SK-N-SH treated with all-trans-retinoic acid at 6 μM for 48 hours (cell line): ENCODE results near the gene LSAMP.

Experiments
- ATAC-seq: fragments of 200-7000 bp; cut with Tn5 transposase; 3 replicates; pipeline ENCODE4 v1.9.1; 2020; ENCODE audit warnings: mild to moderate bottlenecking, moderate library complexity
- ARNTL ChIP-seq: fragments of 450-650 bp; formaldehyde crosslinking; IDR thresholded peaks from 2 replicates; pipeline ENCODE4 v1.5.0; 2020; ENCODE audit warnings: low read depth, mild to moderate bottlenecking, moderate library complexity, borderline replicate concordance
- BACH2 ChIP-seq: fragments of 250-450 bp; sonication (Bioruptor Pico); IDR thresholded peaks from 2 replicates; pipeline ENCODE4 v1.9.0; 2021; ENCODE audit warnings: mild to moderate bottlenecking, borderline replicate concordance
- CSDC2 ChIP-seq: fragments of 250-450 bp; sonication (Bioruptor Pico); IDR thresholded peaks from 2 replicates; pipeline ENCODE4 v1.5.0; 2020; ENCODE audit warnings: mild to moderate bottlenecking, moderate library complexity
- ESRRG ChIP-seq: fragments of 250-450 bp; sonication (Bioruptor Pico); IDR thresholded peaks from 2 replicates; pipeline ENCODE4 v1.6.1; 2021; ENCODE audit warnings: mild to moderate bottlenecking
- GLIS3 ChIP-seq: fragments of 250-450 bp; sonication (Bioruptor Pico); IDR thresholded peaks from 2 replicates; pipeline ENCODE4 v1.5.0; 2020; ENCODE audit warnings: mild to moderate bottlenecking, moderate library complexity
- ISL1 ChIP-seq: fragments of 250-450 bp; sonication (Bioruptor Pico); IDR thresholded peaks from 2 replicates; pipeline ENCODE4 v2.1.2; 2022; ENCODE audit warnings: mild to moderate bottlenecking, moderate library complexity
- OSR1 ChIP-seq: fragments of 250-450 bp; sonication (Bioruptor Pico); IDR thresholded peaks from 2 replicates; pipeline ENCODE4 v1.8.0; 2022; ENCODE audit warnings: moderate library complexity, mild to moderate bottlenecking, inconsistent platforms
- PATZ1 ChIP-seq: fragments of 250-450 bp; sonication (Bioruptor Pico); IDR thresholded peaks from 2 replicates; pipeline ENCODE4 v1.8.0; 2020; ENCODE audit warnings: mild to moderate bottlenecking, moderate library complexity, borderline replicate concordance
- POU6F1 ChIP-seq: fragments of 250-450 bp; sonication (Bioruptor Pico); IDR thresholded peaks from 2 replicates; pipeline ENCODE4 v1.8.0; 2021; ENCODE audit warnings: low read depth, mild to moderate bottlenecking, moderate library complexity, borderline replicate concordance
- PPARA ChIP-seq: fragments of 250-450 bp; sonication (Bioruptor Pico); IDR thresholded peaks from 2 replicates; pipeline ENCODE4 v1.5.0; 2020; ENCODE audit warnings: mild to moderate bottlenecking, borderline replicate concordance
- RARB ChIP-seq: fragments of 250-450 bp; sonication (Bioruptor Pico); IDR thresholded peaks from 2 replicates; pipeline ENCODE4 v1.8.0; 2021; ENCODE audit warnings: mild to moderate bottlenecking, moderate library complexity
- SNAI2 ChIP-seq: fragments of 250-450 bp; sonication (Bioruptor Pico); IDR thresholded peaks from 2 replicates; pipeline ENCODE4 v1.5.0; 2020; ENCODE audit warnings: mild to moderate bottlenecking, moderate library complexity
- TCF4 ChIP-seq: fragments of 250-450 bp; sonication (Bioruptor Pico); IDR thresholded peaks from 2 replicates; pipeline ENCODE4 v1.8.0; 2021; ENCODE audit warnings: mild to moderate bottlenecking, moderate library complexity, borderline replicate concordance
- TSHZ2 ChIP-seq: fragments of 250-450 bp; sonication (Bioruptor Pico); IDR thresholded peaks from 2 replicates; pipeline ENCODE4 v1.5.0; 2020; ENCODE audit warnings: mild to moderate bottlenecking, moderate library complexity
- ZC3H10 ChIP-seq: fragments of 250-450 bp; sonication (Bioruptor Pico); IDR thresholded peaks from 2 replicates; pipeline ENCODE4 v1.5.1; 2021; ENCODE audit warnings: mild to moderate bottlenecking, moderate library complexity
- ZFP3 ChIP-seq: fragments of 250-450 bp; sonication (Bioruptor Pico); IDR thresholded peaks from 2 replicates; pipeline ENCODE4 v1.5.0; 2020; ENCODE audit warnings: mild to moderate bottlenecking, moderate library complexity
- ZNF70 ChIP-seq: fragments of 450-650 bp; formaldehyde crosslinking; IDR thresholded peaks from 2 replicates; pipeline ENCODE4 v1.5.0; 2020; ENCODE audit warnings: mild to moderate bottlenecking, moderate library complexity
- ZNF8 ChIP-seq: fragments of 450-650 bp; formaldehyde crosslinking; IDR thresholded peaks from 2 replicates; pipeline ENCODE4 v1.5.0; 2020; ENCODE audit warnings: mild to moderate bottlenecking, moderate library complexity
- TF ChIP-seq, protein P1 (sequence below): fragments of 250-450 bp; sonication (Bioruptor Pico); IDR thresholded peaks from 2 replicates; pipeline ENCODE4 v1.5.1; 2021; ENCODE audit warnings: mild to moderate bottlenecking, moderate library complexity

LSAMP gene

DNA sequence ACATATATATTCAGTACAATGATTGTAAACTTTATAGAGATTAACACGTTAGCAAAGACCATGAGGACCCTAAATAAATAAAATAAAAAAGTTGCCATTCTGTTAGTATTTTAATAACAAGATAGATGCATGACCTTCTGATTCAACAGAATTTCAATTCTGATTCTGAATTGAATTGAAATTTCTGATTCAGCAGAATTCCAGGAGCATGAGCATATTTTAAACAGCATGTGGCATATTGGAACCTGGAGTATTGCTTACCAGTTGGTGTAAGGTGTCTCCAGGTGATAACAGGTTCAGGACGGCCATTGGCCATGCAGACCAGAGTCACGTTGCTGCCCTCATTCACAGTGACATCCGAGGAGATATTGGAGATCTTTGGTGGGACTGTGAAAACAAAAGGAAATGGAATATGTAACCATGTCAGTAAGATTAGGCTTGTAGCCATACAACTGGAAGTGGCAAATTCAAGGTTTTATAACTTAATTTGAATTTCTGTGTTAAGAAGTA is 426.0 kb downstream of the LSAMP start:
- no peak for TF ChIP-seq TSHZ2 (CRISPR knock-in tag)
- no peak for TF ChIP-seq ZNF8 (CRISPR knock-in tag)
- no peak for TF ChIP-seq POU6F1 (CRISPR knock-in tag)
- no peak for TF ChIP-seq ZC3H10 (CRISPR knock-in tag)
- TF ChIP-seq PPARA (CRISPR knock-in tag), result no peak
- TF ChIP-seq ARNTL (CRISPR knock-in tag), result no peak
- TF ChIP-seq OSR1, result no peak
- TF ChIP-seq, all 23 proteins: peak for 0
- no peak for ATAC-seq

GRCh38 chr3:116018646-116019045 is 426.6 kb downstream of the LSAMP start:
- TF ChIP-seq ZNF70 (CRISPR knock-in tag) (no peak), CSDC2 (CRISPR knock-in tag) (no peak), ISL1 (CRISPR knock-in tag) (no peak), RARB (no peak), ZNF8 (CRISPR knock-in tag) (no peak), ZFP3 (CRISPR knock-in tag) (no peak), SNAI2 (CRISPR knock-in tag) (no peak), GLIS3 (CRISPR knock-in tag) (no peak), TCF4 (CRISPR knock-in tag) (no peak), TSHZ2 (CRISPR knock-in tag) (no peak), ESRRG (CRISPR knock-in tag) (no peak), PATZ1 (CRISPR knock-in tag) (no peak)
- ATAC-seq, result no peak

DNA sequence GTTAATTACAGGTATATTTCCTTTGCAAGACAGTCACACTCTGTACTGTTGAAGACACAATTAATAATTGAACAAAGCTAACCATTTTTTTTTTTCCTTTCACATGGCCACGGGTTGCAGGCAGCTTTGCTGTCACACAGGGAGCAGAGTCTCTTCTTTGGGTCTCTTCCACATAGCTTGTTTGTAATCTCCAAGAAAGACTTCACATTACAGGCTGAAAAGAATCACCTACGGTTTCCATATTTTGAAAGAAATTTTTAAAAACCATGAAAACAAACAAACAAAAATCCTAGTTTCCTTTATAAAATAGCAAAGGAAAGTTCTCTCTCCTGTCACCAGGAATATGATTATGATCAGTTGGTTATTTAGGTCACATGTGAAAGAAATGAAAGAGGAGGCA is 429.4 kb downstream of the LSAMP start:
- no peak for ATAC-seq
- TF ChIP-seq, protein P1, sequence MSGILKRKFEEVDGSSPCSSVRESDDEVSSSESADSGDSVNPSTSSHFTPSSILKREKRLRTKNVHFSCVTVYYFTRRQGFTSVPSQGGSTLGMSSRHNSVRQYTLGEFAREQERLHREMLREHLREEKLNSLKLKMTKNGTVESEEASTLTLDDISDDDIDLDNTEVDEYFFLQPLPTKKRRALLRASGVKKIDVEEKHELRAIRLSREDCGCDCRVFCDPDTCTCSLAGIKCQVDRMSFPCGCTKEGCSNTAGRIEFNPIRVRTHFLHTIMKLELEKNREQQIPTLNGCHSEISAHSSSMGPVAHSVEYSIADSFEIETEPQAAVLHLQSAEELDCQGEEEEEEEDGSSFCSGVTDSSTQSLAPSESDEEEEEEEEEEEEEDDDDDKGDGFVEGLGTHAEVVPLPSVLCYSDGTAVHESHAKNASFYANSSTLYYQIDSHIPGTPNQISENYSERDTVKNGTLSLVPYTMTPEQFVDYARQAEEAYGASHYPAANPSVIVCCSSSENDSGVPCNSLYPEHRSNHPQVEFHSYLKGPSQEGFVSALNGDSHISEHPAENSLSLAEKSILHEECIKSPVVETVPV (CRISPR knock-in tag), result no peak
- TF ChIP-seq PPARA (CRISPR knock-in tag) (no peak), POU6F1 (CRISPR knock-in tag) (no peak), OSR1 (no peak), ARNTL (CRISPR knock-in tag) (no peak), SNAI2 (CRISPR knock-in tag) (no peak), PATZ1 (CRISPR knock-in tag) (no peak), TSHZ2 (CRISPR knock-in tag) (no peak), BACH2 (CRISPR knock-in tag) (no peak), ZNF8 (CRISPR knock-in tag) (no peak), RARB (no peak), ESRRG (CRISPR knock-in tag) (no peak), CSDC2 (CRISPR knock-in tag) (no peak)
- TF ChIP-seq, all 23 proteins: peak for 0
